ENCODE results near the gene CA10.

Gene CA10

DNA sequence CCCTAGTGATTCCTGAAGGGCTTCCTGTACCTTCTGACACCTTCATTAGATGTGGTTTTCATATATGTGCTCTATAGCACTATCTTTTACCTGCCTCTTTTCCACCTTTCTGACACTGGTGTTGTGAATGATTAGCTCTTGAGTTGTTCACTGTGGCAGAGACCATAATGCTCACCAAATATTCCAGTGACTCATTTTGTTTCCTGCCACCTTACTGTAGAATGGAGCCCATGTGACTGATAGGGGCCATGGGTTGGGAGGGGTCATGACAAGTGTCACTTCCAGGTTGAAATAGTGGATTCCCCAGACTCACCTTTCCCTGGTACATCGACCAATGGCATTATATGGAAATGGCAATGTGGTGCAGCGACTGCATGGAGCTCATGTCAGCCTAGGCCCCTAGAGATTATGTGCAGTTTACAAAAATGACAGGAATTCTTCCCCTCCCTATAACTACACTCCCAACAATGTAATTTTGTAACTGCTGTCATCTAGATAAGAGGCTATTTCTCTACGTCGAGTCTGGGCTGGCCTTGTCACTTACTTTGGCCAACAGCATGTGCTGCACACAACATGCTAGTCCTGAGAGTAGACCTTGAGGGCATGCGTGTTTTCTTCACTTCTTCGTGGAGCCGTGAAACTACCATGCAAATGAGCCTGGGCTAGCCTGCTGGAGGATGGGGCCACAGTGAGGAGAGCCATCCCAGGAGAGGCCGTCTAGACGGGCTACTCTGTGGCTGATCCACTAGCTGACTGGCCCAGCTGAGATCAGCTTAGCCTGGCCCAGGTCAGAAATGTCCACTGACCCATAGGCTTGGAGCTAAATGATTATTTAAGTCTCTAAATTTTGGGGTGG is 409.5 kb downstream of the CA10 start:
- H3K4me3 ChIP-seq (replicated peaks; ENCODE audit: low read depth, low read length) = no peak overlapping the region
- DNase-seq (ENCODE audit: extremely low read depth, insufficient read length) = no peak
- no peaks in the 10 kb centered on the region for H3K27me3 ChIP-seq (replicated peaks; ENCODE audit: control insufficient read depth, insufficient read depth, low read length)
- H3K36me3 ChIP-seq (ENCODE audit: control insufficient read depth, insufficient read depth, low read length) = no peaks in the 10 kb centered on the region
- TF ChIP-seq, protein P1, sequence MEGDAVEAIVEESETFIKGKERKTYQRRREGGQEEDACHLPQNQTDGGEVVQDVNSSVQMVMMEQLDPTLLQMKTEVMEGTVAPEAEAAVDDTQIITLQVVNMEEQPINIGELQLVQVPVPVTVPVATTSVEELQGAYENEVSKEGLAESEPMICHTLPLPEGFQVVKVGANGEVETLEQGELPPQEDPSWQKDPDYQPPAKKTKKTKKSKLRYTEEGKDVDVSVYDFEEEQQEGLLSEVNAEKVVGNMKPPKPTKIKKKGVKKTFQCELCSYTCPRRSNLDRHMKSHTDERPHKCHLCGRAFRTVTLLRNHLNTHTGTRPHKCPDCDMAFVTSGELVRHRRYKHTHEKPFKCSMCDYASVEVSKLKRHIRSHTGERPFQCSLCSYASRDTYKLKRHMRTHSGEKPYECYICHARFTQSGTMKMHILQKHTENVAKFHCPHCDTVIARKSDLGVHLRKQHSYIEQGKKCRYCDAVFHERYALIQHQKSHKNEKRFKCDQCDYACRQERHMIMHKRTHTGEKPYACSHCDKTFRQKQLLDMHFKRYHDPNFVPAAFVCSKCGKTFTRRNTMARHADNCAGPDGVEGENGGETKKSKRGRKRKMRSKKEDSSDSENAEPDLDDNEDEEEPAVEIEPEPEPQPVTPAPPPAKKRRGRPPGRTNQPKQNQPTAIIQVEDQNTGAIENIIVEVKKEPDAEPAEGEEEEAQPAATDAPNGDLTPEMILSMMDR (IDR thresholded peaks at IDR 0.05; ENCODE audit: insufficient read depth, low read length, poor library complexity, severe bottlenecking) = no peak

DNA sequence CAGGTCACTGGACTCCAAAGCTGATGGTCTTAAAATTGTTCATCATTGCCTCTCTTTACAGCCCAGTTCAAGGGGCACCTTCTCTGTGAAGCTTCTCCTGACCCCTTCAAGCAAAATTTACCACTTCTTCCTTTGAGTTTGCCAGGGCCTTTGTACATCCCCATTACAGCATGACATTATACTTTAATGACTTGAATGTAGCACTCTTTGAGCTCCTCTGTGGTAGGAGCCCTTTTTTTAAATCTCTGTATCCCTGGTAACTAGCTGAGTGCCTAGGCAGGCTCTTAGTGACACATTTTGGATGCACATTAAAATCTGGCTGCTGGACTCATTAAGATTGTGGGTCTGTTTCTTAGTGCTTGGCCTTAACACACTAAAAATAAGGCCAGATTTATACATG is 412.1 kb downstream of the CA10 start:
- no peaks in the 10 kb centered on the region for H3K27me3 ChIP-seq (replicated peaks; ENCODE audit: control insufficient read depth, insufficient read depth, low read length)
- TF ChIP-seq, protein P1 (IDR thresholded peaks at IDR 0.05; ENCODE audit: insufficient read depth, low read length, poor library complexity, severe bottlenecking) = no peak
- no peak for DNase-seq (ENCODE audit: extremely low read depth, insufficient read length)
- H3K4me3 ChIP-seq (replicated peaks; ENCODE audit: low read depth, low read length) = no peak overlapping the region
- H3K36me3 ChIP-seq (ENCODE audit: control insufficient read depth, insufficient read depth, low read length) = no peaks in the 10 kb centered on the region

DNA sequence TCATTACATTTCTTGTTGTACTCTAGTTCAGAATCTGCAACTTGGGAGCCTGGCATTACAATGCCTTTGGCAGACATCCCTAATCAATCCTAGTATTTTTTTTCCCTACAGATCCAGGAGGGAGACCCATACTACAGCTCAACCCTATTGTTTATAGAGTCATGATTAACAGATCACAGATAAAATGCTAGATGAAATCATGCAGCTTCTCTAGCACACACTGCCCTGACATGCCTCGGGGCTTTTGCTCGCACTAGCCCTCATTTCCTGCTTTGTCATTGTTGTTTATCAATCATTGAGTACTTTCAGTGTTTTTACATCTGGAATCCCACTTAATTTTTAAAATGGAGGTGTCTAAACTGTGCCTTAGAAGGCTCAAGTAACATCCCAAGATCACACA is 412.5 kb downstream of the CA10 start:
- Histone ChIP-seq H3K27me3 (replicated peaks; ENCODE audit: control insufficient read depth, insufficient read depth, low read length) (no peaks in the 10 kb centered on the region), H3K36me3 (ENCODE audit: control insufficient read depth, insufficient read depth, low read length) (no peaks in the 10 kb centered on the region), H3K4me3 (replicated peaks; ENCODE audit: low read depth, low read length) (no peak overlapping the region)
- no peak for DNase-seq (ENCODE audit: extremely low read depth, insufficient read length)
- TF ChIP-seq, protein P1 (IDR thresholded peaks at IDR 0.05; ENCODE audit: insufficient read depth, low read length, poor library complexity, severe bottlenecking) = no peak

DNA sequence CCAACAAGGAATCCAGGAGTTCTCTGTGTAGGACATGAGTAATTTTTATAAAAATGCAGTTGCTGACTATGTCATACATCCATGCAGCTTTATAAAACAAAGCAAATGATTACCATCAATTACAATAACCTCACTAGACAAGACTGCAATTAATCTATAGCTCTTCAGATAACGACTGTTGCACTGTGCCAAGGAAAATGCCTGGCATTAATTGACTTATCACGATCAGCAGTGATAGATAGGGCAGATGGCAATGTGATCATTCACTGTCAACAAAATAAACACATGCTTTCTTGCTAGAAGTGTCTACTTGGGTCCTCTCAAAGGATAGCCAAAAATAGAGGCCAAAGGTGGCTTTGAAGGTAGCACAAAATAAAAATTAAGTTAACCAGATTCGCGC is 415.0 kb downstream of the CA10 start:
- TF ChIP-seq, protein P1 (IDR thresholded peaks at IDR 0.05; ENCODE audit: insufficient read depth, low read length, poor library complexity, severe bottlenecking) = no peak
- H3K36me3 ChIP-seq (ENCODE audit: control insufficient read depth, insufficient read depth, low read length) = no peaks in the 10 kb centered on the region

DNA sequence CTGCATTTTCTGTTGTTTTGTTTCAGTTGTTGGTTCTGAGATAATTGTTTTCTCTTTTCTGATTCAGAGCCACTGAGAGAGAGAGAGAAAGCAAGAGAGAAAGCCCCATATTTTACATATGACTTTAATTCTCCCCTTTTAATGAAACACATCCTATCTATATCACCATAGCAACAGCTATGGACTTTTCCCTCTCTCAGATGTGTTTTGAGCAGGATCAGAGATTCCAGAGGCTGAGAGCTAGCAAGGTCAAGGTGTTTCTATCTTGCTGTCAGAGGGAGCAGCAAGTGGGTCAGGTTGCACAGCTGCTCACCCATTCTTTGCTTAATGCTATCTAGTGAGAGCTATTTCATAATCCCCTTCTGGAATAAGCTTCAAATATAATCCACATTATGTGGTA is 415.9 kb downstream of the CA10 start:
- Histone ChIP-seq H3K36me3 (ENCODE audit: control insufficient read depth, insufficient read depth, low read length) (no peaks in the 10 kb centered on the region), H3K4me3 (replicated peaks; ENCODE audit: low read depth, low read length) (no peak overlapping the region), H3K27me3 (replicated peaks; ENCODE audit: control insufficient read depth, insufficient read depth, low read length) (0 out of 2 replicates have a peak, but pooled peaks cover 1% of the 10 kb centered on the region)
- DNase-seq (ENCODE audit: extremely low read depth, insufficient read length) = no peak
- TF ChIP-seq, protein P1 (IDR thresholded peaks at IDR 0.05; ENCODE audit: insufficient read depth, low read length, poor library complexity, severe bottlenecking) = no peak

More for the DNA sequence above, 415.0 kb downstream of the CA10 start:
- Histone ChIP-seq H3K27me3 (replicated peaks; ENCODE audit: control insufficient read depth, insufficient read depth, low read length) (0 out of 2 replicates have a peak, but pooled peaks cover 1% of the 10 kb centered on the region), H3K4me3 (replicated peaks; ENCODE audit: low read depth, low read length) (no peak overlapping the region)
- DNase-seq (ENCODE audit: extremely low read depth, insufficient read length) = no peak
